IPS DF 4.7 (cell line): ENCODE data around the gene PRKCE.

Experiments
- DNase-seq: peaks from one replicate; pipeline ENCODE4 v3.0.0-alpha.2; 2013; ENCODE audit warnings: low spot score; ENCODE audit errors: extremely low read depth

The PRKCE gene

DNA sequence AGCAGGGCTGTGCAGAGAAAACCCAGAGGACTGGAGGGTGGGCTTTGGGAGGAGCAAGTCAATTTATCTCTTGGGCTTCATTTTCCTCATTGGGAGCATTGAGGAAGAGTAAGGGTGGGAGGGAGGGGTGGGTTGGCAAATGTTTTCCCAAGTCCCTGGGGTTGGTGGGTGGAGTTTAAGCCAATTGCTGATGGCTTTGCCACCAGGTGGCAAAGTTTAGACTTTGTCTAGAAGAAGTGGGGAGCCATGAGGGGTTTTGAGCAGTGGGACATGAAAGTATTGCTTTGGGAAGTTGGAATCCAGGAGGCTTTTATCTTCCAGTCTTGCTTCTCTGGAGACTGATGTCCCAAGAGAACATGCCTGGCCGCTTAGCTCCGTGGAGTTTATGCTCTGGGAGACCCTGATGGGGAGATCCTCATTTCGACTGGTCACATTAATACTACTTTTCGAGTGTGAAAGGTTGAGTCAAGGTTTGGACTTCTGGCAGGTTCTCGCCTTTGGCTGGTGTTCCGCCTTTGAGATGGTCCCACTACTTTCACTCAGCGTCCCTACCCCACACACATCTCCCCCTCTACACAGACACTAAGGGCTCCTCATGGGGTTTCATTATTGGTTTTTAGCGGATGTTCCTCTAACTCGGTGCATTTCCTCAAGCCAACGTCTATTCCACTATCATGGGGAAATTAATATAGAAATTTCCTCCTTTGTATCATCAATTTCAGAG lies 126.7 kb downstream of the PRKCE start:
- no peak for DNase-seq

DNA sequence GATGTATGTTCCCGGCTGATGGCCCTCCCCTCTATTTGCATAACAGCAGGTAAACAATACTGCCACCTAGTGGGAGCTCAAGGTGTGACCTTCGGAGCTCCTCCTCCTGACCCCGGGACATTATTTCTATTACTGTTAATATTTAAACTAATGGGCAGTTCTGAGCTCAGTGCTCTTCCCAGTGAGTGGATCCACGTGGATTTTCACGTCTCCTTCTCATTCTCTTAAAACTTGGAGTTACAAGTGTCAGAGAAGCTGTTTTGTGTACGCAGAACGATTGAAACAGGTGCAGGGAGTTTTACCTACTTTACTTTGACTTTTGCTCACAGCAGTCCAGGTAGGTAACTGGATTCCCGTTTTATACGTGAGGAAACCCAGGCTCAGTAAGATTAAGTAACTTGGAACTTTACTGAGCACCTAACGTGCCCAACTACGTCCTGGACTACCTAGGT lies 127.3 kb downstream of the PRKCE start:
- peak; percentile 22 for DNase-seq

DNA sequence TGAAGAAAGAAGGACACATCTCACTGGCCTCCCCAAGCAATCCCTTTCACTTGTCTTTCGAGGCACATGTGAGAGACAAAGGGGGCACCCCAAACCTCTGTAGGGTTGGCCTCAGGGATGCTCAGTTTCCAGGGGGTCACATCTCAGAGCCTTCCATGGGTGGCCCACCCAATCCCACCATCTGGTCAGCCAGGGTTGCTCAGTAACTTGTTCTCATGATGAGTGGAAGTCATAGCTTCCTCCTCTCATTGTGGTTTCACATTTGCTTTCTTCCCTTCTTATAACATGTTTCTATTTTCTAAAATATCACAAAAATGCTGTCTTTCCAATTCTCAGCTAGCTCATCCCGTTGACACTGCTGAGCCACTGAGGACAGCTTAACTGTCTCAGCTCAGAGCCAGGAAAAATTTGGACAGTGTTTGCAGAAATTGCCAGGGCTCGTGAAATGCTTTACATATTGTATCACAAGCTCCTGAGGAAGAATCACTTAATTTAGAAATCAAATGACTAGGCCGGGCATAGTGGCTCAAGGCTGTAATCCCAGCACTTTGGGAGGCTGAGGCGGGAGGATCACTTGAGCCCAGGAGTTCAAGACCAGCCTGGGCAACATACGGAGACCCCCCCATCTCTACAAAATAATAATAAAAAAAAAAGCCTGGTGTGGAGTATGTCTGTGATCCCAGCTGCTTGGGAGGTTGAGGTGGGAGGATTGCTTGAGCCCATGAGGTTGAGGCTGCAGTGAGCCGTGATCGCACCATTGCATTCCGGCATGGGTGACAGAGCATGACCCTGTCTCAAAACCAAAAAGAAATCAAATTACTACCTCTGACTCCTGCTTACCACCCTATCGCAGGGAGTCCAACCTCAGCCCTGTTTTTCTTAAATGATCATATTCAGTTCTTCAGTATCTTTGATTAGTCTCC lies 129.3 kb downstream of the PRKCE start:
- no peak for DNase-seq

DNA sequence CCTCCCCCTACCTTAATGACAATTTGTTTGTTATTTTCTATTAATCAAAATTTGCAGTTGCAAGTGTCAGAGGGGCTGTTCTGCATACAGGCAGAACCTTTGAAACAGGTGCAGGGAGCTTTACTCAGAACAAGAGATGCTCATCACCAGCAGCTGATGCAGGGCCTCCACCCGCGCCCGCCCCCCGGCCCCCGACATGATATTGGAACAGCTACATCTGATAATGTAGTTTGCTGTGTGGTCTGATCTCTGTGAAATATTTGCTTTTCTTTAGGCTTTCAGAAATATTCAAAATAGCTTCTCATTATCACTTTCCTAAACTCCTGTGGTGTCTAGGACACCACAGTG lies 130.0 kb downstream of the PRKCE start:
- no peak for DNase-seq

DNA sequence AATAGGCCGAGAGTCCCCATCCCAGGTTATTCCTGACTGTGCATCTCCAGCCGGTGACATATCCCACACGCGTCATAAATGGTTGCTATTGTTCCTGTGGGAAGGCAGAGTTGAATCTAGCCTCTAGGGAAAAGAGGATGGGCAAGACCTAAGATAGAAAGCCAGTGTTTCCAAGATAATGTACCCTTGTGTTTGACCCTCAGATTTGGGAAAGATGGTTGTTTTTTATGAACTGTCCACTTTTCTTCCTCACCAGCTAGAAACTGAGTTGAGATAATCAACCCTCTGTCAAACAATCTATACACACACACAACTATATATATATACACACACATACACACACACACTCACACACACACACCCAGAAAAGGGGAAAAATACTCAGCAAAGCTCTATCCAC lies 131.0 kb downstream of the PRKCE start:
- no peak for DNase-seq

DNA sequence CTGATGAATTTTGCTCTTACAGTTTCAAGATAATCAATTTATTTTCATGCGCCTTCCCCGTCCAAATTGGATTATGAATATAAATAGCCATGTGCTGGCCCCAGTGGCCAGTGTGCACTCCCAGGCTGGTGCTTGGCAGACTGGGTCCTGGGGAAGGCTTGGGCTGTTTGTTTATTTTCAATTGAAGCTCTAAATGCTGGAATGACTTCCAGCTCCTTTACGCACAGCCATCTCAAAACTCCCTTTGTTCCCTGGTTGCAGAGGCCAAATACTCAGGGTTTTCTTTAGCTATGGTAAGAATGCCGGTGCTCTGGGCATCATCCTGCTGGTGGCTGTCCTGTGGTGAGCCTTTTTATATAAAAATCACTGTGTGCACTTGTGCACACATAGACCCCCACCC lies 131.5 kb downstream of the PRKCE start:
- DNase-seq: no peak

DNA sequence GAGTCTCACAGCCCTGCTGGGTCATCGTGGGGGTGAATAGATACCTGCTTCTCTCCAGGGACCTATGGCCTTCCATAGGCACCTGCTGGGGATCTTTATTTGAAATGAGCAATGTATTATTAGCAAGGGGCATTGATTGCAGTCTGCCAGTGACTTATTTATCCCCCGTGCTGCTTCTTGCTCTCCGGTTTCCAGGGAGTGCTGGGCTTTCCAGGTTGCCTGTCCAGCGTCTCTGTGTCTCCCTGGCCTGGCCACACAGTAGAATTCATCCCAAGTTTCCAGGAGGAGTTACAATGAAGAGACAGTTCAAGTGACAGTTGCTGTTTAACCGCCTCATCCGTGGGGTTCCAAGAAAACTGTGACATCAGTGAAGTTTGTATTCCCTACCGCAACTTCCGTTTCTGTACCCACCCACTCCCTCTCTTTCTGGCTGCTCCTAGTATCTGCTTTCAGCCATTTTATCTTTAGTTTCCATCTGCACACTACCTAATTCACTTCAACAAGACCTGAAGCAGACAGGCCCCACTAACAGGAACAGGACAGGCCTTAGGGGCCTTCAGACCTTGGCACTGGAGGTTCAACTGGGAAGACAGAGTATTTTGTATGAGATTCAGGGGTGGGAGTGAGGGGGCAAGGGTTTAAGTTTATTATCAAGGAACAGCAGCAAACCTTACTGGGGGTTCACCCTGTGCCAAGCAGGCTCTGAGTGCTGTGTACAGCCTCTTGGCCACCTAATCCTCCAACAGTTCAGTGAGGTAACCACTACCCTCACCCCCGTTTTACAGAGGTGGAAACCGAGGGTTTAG lies 134.8 kb downstream of the PRKCE start:
- DNase-seq: no peak

DNA sequence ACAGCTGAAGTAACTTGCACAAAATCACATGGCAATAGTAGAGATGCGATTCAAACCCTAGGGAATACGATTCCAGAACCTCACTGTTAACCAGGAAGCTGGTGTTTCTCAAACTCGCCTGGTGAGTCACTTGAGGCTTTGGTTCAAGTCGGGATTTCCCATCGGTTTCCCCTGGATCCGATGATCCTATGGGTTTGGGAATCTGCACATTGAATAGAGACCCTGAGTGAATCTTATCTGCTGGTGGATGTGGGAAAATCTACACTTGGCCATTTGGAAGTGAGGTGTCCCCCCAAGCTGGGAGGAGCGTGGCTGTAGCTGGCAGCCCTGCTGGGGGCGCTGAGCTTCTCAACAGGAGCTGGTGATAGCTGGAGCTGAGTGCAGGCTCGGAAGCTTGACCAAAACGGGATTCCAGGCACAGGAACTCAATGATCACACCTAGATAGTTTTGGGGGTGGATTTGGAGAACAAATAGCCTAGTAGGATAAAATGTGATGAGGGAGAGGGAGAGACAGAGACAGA lies 135.4 kb downstream of the PRKCE start:
- no peak for DNase-seq

DNA sequence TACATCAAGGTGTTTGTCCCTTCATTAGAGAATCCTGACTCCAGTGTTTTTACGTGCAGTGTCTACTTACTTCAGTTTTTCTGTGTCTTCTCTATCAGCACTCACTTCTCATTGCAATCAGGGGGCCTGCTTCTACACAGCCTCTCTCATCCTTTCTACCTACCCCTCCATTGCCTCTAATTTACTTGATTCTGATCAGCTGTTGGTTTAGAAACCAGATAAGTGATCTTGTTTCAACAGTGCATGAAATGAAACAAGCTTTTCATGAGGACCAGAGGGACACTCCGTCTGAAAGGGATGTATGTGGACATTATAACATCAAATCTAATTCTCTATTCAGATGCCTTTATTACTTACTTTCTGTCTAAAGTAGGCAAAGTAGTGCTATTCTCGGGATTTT lies 136.9 kb downstream of the PRKCE start:
- DNase-seq: no peak

DNA sequence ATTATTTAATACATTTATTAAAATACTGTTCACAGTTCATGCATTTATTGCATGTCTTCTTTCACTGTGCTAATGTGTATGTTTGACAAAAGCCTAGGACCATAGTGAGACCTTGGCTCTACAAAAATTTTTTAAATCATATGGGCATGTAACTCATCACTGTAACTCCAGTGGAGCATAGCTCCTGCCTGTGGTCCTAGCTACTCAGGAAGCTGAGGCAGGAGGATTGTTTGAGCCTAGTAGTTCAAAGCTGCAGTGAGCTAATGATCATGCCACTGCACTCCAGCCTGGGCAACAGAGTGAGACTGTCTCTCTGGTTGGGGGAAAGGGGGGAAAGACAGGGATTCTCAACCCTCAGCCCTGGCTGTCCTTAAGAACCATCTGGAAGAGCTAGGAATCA lies 137.8 kb downstream of the PRKCE start:
- no peak for DNase-seq

DNA sequence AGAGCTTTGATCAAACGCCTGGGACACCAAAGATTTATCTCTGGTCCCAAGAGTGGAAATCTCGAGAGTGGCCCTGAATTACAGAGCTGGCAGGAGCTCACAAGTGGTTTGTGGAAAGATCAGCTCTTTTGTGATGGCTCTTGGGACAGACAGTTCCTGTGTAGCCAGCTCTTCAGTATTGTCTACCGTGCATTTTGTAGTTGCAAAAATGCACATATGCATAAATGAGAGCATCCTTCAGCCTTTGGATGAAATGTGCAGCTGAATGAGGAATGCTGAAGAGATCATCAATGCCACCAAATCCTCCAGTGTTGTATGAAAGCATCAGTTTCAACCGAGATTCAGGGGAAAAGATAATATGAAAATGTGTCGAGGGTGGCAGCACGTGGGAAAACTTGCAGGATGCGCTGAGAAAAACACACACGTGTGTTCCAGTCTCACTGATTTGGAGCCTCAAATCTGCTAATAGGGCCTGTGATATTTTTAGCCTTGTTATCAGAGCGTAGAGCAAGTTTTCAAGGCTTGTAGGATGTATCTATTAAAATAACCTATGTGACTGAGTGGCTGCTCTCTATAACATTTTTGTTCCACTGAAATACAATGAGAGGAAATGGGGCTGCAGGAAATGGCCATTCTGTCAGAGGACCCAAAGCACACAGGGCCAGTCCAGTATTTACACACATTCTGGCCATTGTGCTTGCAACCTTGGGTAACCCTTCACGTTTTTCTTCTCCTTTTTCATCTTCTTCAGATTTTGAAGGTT lies 138.7 kb downstream of the PRKCE start:
- no peak for DNase-seq

DNA sequence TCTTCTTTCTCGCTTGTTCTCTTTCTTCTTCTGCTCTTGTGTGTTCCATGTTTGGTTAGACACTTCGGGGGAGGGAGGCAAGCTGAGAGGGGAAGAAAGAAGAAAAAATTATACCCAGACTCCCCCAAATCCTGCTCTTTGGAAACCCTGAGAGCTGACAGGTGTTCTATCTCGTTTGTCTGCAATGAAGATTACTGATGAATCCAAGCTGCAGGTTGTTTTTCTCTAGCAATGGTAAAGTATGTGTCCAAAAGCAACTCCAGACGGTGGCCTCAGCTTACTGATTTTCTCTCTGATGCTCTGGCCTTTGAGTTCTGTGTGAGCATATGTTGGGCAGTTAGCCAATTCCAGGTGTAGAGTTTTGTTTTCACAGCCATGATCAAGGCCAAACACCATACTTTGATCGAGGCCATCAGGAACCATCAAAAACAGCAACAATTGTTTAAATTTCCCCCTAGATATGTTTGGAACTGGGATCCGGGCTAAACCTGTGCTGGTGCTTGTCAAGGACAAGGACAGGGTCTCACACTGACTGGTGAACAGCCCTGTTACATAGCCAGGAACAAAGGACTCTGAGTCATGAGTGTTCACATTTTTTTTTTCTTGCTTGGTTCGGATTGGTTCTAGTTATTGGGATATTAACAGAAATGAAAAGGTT lies 142.0 kb downstream of the PRKCE start:
- no peak for DNase-seq

DNA sequence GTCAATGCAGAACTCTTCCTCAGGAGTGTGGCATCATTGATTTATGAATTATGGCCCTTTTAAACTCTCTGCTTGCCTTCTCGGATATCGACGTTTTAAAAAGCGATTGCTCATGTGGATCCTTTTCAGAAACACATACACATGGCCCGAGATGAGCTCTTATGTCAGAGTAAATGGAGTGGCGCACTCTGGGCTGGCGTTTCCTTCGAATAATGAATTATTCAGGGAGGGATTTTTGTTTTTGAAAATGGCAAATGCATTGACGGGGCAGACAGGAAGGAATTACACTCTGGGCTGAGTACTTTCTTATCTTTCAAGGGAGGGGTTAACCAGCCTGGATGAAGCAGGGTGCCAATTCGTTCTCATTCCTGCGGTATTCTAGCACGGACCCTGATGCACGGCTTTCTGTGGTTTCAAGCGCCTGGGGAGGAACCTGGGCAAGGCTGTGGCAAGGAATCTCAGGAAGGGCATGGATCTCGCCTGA lies 142.7 kb downstream of the PRKCE start:
- DNase-seq: no peak

DNA sequence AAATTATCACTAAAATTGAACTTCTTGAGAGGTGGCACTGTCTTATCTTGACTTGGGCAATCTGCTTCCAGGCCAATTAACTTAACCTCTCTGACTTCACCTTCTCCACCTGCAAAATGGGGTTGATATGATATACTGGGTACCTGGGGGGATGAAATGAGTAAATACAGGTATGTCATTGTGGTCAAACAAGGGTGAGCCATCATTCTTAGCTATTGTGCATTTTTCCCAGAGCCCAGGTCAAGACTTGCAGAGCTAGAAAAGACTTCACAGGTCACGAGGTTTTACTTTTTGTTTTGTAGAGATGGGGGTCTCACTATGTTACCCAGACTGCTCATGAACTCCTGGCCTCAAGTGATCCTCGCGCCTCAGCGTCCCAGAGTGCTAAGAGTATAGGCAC lies 145.0 kb downstream of the PRKCE start:
- DNase-seq: no peak

DNA sequence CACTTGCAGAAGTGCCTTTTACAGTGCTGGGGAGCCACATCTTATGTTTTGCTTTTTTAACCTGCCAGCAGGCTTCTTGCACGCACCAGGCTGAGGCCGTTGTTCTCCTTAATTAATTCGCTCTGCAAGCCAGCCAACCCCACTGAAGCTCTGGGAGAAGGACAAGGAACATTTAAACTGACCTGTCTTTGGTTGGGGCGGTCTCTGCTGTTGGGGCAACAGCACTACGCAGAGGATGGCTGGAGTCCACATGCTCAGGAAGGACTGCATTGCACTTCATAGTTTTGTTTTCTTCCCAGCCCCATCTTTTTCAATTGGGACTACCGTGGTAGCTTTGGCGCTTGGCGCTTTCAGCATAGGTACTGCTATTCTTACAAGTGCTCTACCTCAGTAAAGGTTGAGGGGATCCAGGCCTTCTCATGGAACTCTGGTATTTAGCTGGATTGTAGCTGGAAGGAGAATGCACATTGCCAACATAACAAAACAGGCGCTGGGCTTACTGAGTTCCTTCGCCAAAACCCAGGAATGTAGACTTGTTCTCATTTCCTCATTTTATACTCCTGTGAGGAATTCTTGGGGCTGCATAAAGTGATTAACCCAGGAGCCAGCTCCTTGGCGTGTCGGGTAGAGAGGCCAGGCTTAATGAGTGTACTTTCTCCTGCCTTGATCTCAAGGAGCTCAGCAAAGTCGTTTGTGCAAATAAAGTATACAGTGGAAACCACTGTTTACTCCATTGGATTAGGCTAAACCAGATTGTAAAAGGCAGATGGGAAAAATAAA lies 146.2 kb downstream of the PRKCE start:
- DNase-seq: no peak

DNA sequence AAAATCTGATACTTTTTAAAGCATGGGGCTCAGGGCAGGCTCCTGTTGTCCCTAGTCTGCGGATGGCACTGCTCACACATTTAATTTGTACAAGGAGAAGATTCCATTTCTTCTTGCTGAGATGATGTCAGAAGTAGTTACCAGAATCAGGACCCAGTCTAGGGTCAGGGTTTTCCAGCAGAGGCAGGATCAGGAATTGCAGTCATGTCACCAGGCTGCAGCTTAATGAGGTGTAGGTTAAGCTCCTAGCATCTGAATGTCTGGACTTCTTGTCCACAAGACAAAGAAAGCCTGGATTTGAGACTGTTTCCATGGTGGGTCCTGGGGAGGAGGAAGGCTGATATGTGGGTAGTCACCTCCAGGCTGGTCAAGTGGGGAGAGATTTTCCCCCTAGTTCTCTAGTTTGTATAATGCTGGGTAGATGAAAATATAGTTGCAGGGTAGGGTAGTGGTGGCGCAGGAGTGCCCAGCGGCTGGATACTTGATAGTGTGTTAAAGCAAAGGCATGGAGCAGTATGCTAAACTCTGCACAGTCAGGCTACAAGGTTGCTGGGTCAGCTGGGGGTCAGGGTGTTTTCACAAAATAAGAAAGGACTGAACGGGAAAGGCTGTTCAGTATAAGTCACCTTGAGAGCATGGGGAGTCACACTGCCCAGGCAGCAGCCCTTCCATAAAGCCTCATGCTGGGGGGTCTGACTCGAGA lies 148.4 kb downstream of the PRKCE start:
- no peak for DNase-seq

DNA sequence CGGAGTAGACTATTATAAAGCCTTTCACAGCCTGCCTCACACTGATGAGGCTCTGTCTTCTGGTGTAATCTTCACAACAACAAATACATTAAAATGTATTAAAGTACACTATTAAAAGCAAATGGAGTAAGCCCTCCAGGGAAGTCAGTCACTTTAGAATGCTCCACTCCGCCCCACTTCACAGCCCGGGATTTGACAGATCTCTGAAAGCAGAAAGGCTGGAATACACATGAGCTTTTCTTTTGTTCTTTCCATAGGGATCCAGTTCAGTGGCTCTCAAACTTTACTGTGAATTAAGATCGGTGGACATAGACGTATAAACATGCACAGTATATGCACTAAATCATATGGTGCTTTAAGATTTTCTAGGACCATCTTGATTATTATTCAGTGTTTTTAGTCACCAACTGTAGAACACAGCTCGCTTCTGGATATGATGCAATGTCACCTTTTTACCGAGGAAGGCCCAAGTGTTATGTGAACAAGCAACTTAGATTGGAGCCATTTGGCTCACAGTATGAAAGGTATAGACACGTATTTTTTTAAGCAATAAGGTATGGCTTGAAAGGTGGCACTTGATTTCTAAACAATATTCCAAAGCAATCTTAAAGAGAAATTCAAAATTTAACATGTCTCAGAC lies 151.1 kb downstream of the PRKCE start:
- no peak for DNase-seq

DNA sequence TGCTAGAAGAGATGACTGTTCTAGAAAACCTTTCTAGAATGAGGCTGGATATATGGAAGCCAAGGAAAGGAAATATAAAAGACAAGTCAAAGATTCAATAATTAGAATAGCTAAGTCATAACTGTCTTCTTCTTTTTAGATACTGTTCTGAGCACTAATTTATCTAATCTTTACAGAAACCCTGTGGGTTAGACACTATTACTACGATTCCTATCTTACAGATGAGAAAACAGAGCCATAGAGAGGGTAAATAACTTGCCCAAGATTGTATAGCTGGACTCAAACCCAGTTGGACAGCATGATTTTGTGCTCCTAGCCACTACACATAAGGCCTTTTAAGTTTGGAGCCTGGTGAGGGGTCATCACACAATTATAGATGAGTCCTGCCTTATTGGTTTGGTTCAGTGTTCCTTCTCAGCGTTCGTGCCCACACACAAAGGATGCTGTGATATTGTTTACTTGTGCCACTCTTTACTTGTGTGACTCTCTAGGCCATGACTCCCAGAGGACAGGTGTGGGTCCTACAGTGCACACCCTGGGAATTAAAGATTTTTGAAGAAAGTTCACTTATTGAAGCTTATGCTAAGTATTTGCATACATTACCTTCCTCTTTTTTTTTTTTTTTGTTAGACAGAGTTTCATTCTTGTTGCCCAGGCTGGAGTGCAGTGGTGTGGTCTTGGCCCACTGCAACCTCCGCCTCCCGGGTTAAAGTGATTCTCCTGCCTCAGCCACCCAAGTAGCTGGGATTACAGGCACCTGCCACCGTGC lies 153.7 kb downstream of the PRKCE start:
- DNase-seq: no peak
